Prostate gland (tissue), 2 donors: ENCODE data around the gene NUBP1.

Experiments used
- CTCF ChIP-seq, 4 experiments: fragments of 200-600 bp in 2 of 4; fragments of 450-650 bp in 2 of 4; sonication (generic) in 2 of 4; IDR thresholded peaks; 1 replicate in 3 of 4; 2 replicates in 1 of 4; pipeline ENCODE4 v1.5.1; 2016 to 2019; ENCODE audit warnings: antibody characterized with exemption in 4 of 4, mild to moderate bottlenecking in 2 of 4, moderate library complexity in 2 of 4
- POLR2A ChIP-seq: fragments of 450-650 bp; IDR thresholded peaks from one replicate; pipeline ENCODE4 v1.6.1; 2016; ENCODE audit warnings: antibody characterized with exemption, mild to moderate bottlenecking
- POLR2AphosphoS5 ChIP-seq: sonication (generic); formaldehyde crosslinking; IDR thresholded peaks from one replicate; pipeline ENCODE4 v1.6.1; 2017; ENCODE audit warnings: antibody characterized with exemption

GRCh38 chr16:10776280-10776679, 32.6 kb downstream of the NUBP1 start:
- TF ChIP-seq CTCF (IDR thresholded peaks at IDR 0.05) (no peak), POLR2A (no peak), POLR2AphosphoS5 (no peak)
